ENCODE measurements around the gene AP1B1. TPM values are rescaled to one million over a fixed set of nuclear protein-coding genes. Genes with fewer than 3 reads are reported as not detected.
A peak's percentile ranks its signal among the peaks of the same experiment; 100 is the strongest.

AP1B1 gene
- total and polyA plus RNA-seq, 2 of the 8 experiments (the other 6 are each of a cell fraction or from before 2014, with no cell fraction given), result 64.2 to 86.8 TPM

GRCh38 chr22:29394931-29395581 lies 6.7 kb upstream of the AP1B1 start (continued):
- TF ChIP-seq CTCF (IDR thresholded peaks at IDR 0.05; ENCODE audit: control extremely low read depth in 1 of 3, insufficient read depth in 1 of 3, low read depth in 1 of 3, low read length in 3 of 3) (peak; percentile 84 to 97 (median 93)), YY1 (IDR thresholded peaks at IDR 0.05; ENCODE audit: low read depth, low read length) (0 out of 2 replicates have a peak, but pooled peaks have one; percentile 33)

Measured in H1 (cell line).